HG03457 (cell line): ENCODE data around the gene ADGRD2.

Source experiments
- ATAC-seq: cut with Tn5 transposase; IDR thresholded peaks from one replicate; pipeline ENCODE4 v1.9.1; 2021; ENCODE audit warnings: moderate number of reproducible peaks; ENCODE audit not compliant: unreplicated experiment

ADGRD2 gene

GRCh38 chr9:124438091-124438490 lies 12.2 kb upstream of the ADGRD2 start:
- ATAC-seq = no peak

DNA sequence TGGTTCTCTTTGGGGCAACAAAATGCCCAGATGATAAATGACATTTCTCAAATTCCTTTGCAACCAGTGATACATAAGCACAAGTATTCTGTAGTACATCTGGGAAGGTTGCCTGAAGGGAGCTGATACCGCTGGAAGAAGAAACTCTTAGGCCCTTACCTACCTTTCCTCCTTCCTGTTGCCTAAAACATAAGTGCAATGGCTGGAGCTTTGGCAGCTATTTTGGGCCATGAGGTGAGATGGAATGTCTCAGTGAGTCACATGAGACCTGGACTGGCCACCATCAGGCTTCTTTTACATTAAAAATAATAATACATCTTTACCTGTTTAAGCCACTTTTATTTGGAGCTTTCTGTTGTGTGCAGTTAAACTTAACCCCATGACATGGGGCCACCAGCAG lies 11.2 kb upstream of the ADGRD2 start:
- ATAC-seq = no peak

DNA sequence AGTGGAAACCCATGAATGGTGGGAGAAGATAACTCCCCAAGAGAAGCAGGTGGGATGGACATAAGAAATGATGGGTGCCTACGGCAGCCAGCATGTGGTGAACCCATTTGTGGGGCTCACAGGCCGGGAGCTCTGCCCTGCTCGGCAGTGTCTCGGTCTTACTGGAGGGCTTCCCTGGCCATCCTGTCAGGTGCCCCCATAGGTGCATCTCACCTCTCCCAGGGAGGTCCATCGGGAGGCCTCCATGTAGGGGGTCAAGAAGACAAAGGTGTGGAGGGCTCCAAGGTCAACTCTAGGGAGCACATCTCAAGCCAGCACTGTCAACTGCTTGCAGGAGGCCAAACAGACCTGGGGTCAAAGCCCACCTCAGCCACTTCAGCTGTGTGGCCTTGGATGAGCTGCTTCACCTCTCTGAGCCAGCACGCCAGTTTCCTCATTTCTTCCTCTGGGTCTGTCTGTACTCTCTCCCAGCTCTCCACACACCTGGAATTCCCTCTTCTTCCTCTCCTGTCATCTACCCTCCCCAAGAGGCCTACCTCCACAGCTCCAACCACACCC lies 10.5 kb upstream of the ADGRD2 start:
- ATAC-seq = no peak

- ATAC-seq = no peak
Measured at GRCh38 chr9:124440786-124441185, 9.5 kb upstream of the ADGRD2 start.

DNA sequence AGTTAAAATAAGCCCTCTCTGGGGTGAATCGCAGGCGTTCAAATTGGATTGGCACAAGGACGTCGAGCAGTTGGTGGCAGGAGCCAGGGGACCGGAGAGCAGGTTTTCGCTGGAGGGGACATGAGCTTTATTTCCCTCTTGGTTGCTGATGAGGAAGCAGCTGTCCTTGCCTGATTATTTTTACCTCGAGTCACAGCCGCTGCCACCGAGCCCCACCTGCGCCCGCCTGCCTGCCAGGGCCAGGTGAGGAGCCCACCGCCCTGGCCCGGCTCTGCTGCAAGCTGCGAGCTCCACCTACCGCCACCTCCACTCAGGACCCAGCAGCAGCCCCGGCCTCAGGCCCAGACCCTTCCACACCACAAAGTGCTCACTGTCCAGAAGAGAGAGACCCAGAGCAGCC lies 9.0 kb upstream of the ADGRD2 start:
- ATAC-seq = no peak

- no peak for ATAC-seq
Measured at GRCh38 chr9:124442379-124442778, 7.9 kb upstream of the ADGRD2 start.

- ATAC-seq = no peak
Measured at GRCh38 chr9:124442826-124443225, 7.4 kb upstream of the ADGRD2 start.

DNA sequence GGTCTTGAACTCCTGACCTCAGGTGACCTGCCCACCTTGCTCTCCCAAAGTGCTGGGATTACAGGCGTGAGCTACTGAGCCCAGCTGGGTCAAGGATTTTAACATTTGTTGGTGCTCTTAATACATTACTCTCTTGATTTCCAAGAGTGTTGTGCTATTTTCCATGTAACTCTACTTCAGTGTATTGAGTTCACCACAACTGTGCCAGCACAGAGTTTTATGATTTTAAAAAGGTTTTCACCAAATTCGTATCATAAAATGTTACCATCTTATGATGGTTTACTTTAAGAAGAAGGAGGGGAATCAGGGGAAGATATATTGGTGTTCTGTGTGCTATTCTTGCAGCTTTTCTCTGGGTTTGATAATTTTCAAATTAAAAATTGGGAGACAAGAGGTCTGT lies 6.6 kb upstream of the ADGRD2 start:
- no peak for ATAC-seq

- ATAC-seq = no peak
Measured at GRCh38 chr9:124444166-124444565, 6.1 kb upstream of the ADGRD2 start.

DNA sequence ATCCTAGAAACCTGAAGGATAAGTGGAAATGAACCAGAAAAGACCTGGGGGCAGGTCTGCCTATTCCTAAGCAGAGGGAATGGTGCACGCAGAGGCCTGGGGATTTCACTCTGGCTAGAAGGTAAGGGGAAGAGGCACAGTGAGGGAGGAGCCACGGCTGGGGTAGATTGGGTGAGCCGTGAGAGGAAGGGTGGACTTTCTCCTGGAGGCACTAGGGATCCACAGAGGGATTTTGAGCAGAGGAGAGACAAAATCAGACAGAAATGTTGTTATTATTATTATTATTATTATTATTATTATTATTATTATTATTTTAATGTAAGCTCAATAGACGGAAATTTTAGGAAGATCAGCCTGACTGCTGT lies 3.0 kb upstream of the ADGRD2 start:
- ATAC-seq = no peak

- no peak for ATAC-seq
Measured at GRCh38 chr9:124448019-124448418, 2.2 kb upstream of the ADGRD2 start.

GRCh38 chr9:124449381-124450151 lies 685 bp upstream of the ADGRD2 start:
- ATAC-seq = no peak

GRCh38 chr9:124450931-124451661 lies 845 bp downstream of the ADGRD2 start:
- no peak for ATAC-seq

DNA sequence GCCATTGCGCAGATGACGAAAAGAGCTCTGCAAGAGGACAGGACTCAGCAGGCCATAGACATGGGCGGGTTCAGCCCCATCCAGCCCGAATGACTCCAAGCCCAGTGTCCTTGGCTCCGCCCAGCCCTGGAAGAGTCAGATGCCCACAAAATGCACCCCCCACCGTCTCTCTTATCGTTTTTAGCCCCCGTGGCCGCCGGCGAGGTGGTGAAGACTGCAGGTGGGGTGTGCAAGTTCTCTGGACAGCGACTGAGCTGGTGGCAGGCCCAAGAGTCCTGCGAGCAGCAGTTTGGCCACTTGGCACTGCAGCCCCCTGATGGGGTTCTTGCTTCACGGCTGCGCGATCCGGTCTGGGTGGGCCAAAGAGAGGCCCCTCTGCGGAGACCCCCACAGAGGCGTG lies 2.1 kb downstream of the ADGRD2 start:
- ATAC-seq = no peak

GRCh38 chr9:124452841-124453585 lies 2.8 kb downstream of the ADGRD2 start:
- no peak for ATAC-seq

DNA sequence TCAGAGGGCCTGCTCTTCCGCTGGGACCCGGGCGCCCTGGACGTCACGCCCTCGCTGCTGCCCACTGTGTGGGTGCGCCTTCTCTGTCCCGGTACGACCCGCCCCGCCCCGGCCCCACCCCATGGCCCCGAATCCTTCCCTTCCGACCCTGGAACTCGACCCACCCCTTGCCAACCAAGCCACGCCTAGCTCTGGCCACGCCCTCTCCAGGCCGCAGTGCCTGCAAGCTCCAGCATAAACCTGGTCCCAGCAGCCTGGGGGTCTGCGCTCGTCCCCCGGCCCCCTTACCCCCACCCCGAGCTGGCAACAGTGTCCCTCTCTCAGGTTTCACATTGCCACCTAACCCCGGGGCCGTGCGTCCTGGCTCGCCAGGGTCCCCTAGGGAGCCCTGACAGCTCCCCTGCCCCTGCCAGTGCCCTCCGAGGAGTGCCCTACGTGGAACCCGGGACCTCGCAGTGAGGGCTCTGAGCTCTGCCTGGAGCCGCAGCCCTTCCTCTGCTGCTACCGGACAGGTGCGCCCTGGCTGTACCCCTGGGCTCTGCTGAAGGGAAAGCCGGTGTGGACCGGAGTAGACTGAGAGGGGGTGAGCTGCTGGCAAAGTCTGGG lies 3.4 kb downstream of the ADGRD2 start:
- ATAC-seq = no peak

GRCh38 chr9:124454296-124454695 lies 4.0 kb downstream of the ADGRD2 start:
- no peak for ATAC-seq

- no peak for ATAC-seq
Measured at GRCh38 chr9:124454791-124455443, 4.7 kb downstream of the ADGRD2 start.

GRCh38 chr9:124455820-124456219 lies 5.6 kb downstream of the ADGRD2 start:
- no peak for ATAC-seq

GRCh38 chr9:124456341-124457078 lies 6.3 kb downstream of the ADGRD2 start:
- ATAC-seq = no peak
